A673 (cell line): ENCODE data around the gene ANKZF1. TPM values are rescaled to one million over a fixed set of nuclear protein-coding genes. Genes with fewer than 3 reads are reported as not detected.

Experiments
- BruUV-seq: library from RNA; stranded (reverse); fragments of 400-500 nt; replicated peaks from 2 replicates; lab custom pipeline; 2021; lab: Mats Ljungman, UMichigan
- CTCF ChIA-PET: fragments of 300-600 bp; sonication (Branson Sonifier 250); formaldehyde crosslinking; loops from one replicate; lab custom pipeline; 2022; ENCODE audit warnings: antibody characterized with exemption; lab: Charles Lee
- POLR2A ChIA-PET: fragments of 300-600 bp; sonication (Branson Sonifier 250); formaldehyde crosslinking; loops from one replicate; lab custom pipeline; 2022; ENCODE audit warnings: antibody characterized with exemption; ENCODE audit not compliant: low non-redundant PET; lab: Charles Lee
- DNase-seq: peaks from one replicate; pipeline ENCODE4 v3.0.0-alpha.2; 2015; ENCODE audit warnings: low spot score
- H3K27ac ChIP-seq: fragments of 200-600 bp; sonication (generic); 2 replicates; pipeline ENCODE4 v1.5.1; 2016; ENCODE audit warnings: mixed run types, low read depth, mild to moderate bottlenecking, mixed read lengths, antibody characterized with exemption, low read length; ENCODE audit not compliant: poor library complexity, severe bottlenecking
- H3K27me3 ChIP-seq: fragments of 200-600 bp; sonication (generic); replicated peaks from 2 replicates; pipeline ENCODE4 v1.6.1; 2017; ENCODE audit warnings: mixed run types, low read depth, mild to moderate bottlenecking, mixed read lengths, antibody characterized with exemption, low read length; ENCODE audit not compliant: insufficient read depth, poor library complexity
- H3K36me3 ChIP-seq: fragments of 200-600 bp; sonication (generic); 2 replicates; pipeline ENCODE4 v1.6.1; 2016; ENCODE audit warnings: mixed run types, mild to moderate bottlenecking, mixed read lengths, antibody characterized with exemption, low read length; ENCODE audit not compliant: insufficient read depth, poor library complexity, severe bottlenecking
- H3K4me1 ChIP-seq: fragments of 200-600 bp; sonication (generic); 2 replicates; pipeline ENCODE4 v1.6.1; 2017; ENCODE audit warnings: mixed run types, mild to moderate bottlenecking, mixed read lengths, antibody characterized with exemption, low read length; ENCODE audit not compliant: insufficient read depth, poor library complexity, severe bottlenecking
- H3K4me3 ChIP-seq: fragments of 200-600 bp; sonication (generic); 2 replicates; pipeline ENCODE4 v1.5.1; 2016; ENCODE audit warnings: low read depth, mixed run types, mild to moderate bottlenecking, mixed read lengths, low read length; ENCODE audit not compliant: poor library complexity, severe bottlenecking
- H3K9me3 ChIP-seq: fragments of 200-600 bp; sonication (generic); 2 replicates; pipeline ENCODE4 v1.6.1; 2016; ENCODE audit warnings: mixed run types, low read depth, mild to moderate bottlenecking, mixed read lengths, antibody characterized with exemption, low read length; ENCODE audit not compliant: poor library complexity, severe bottlenecking
- CTCF ChIP-seq: fragments of 300-800, 200-600 bp; sonication (generic); conservative IDR thresholded peaks from 2 replicates; pipeline ENCODE4 v1.5.1; 2017; ENCODE audit warnings: low read depth, mild to moderate bottlenecking, antibody characterized with exemption, low read length, moderate library complexity, mixed read lengths
- EZH2 ChIP-seq: fragments of 200-600 bp; sonication (generic); IDR thresholded peaks from 2 replicates; pipeline ENCODE4 v1.6.1; 2017; ENCODE audit warnings: borderline replicate concordance, low read depth, mild to moderate bottlenecking, mixed read lengths, antibody characterized with exemption, low read length; ENCODE audit not compliant: poor library complexity, severe bottlenecking
- intact Hi-C: fragments of 100-400 bp; cut with micrococcal nuclease; formaldehyde crosslinking; loops from one replicate; pipeline ENCODE4 v1.10.0; 2022; ENCODE audit not compliant: unreplicated experiment
- total RNA-seq: library from RNA; stranded (reverse); gene quantifications from 2 replicates; pipeline ENCODE4 v1.2.3, GENCODE V29; 2021

Gene ANKZF1
- total RNA-seq, 1 experiment from 2014 or later = 30.6 TPM

GRCh38 chr2:219261024-219261855 lies 31.6 kb downstream of the ANKZF1 start:
- intact Hi-C loops = no loop called here
- DNase-seq = no peak
- Histone ChIP-seq H3K36me3 (no peaks in the 10 kb centered on the region), H3K27ac (no peak overlapping the region), H3K4me1 (no peaks in the 10 kb centered on the region), H3K4me3 (no peak overlapping the region), H3K9me3 (no peaks in the 10 kb centered on the region), H3K27me3 (peaks cover 3% of the 10 kb centered on the region)
- ChIA-PET POLR2A (no interaction called here), CTCF (interaction anchor here (1.2 kb wide), 1 partner anchor 17 kb away, joined by 5 read pairs; no protein-coding TSS in a partner anchor)
- TF ChIP-seq CTCF = no peak
- no peak for TF ChIP-seq EZH2
- BruUV-seq = no TSS peak

GRCh38 chr2:219266232-219266631 lies 36.6 kb downstream of the ANKZF1 start:
- Histone ChIP-seq H3K4me1 (no peaks in the 10 kb centered on the region), H3K27me3 (no peaks in the 10 kb centered on the region), H3K27ac (no peak overlapping the region), H3K4me3 (no peak overlapping the region), H3K36me3 (no peaks in the 10 kb centered on the region), H3K9me3 (no peaks in the 10 kb centered on the region)
- POLR2A ChIA-PET = no interaction called here
- CTCF ChIA-PET = no interaction called here
- BruUV-seq = no TSS peak
- DNase-seq = no peak
- TF ChIP-seq CTCF (no peak), EZH2 (no peak)
- intact Hi-C loops = no loop called here

GRCh38 chr2:219266886-219267285 lies 37.3 kb downstream of the ANKZF1 start:
- H3K27ac ChIP-seq = no peak overlapping the region
- DNase-seq = no peak
- H3K4me1 ChIP-seq = no peaks in the 10 kb centered on the region
- H3K4me3 ChIP-seq = no peak overlapping the region
- no TSS peak for BruUV-seq
- TF ChIP-seq EZH2 (no peak), CTCF (no peak)
- H3K9me3 ChIP-seq = no peaks in the 10 kb centered on the region
- ChIA-PET CTCF (no interaction called here), POLR2A (no interaction called here)
- H3K27me3 ChIP-seq = no peaks in the 10 kb centered on the region
- intact Hi-C loops = no loop called here
- no peaks in the 10 kb centered on the region for H3K36me3 ChIP-seq
